Heart right ventricle (tissue), 16 donors: ENCODE data around the gene IRS2. TPM values are rescaled to one million over a fixed set of nuclear protein-coding genes. Genes with fewer than 3 reads are reported as not detected.

Experiments
- ATAC-seq, 8 donors: fragments of 200-7000 bp; cut with Tn5 transposase; one replicate each; pipeline ENCODE4 v1.9.1; 2020; ENCODE audit warnings: mild to moderate bottlenecking in 8 of 8, moderate library complexity in 8 of 8, moderate number of reproducible peaks in 1 of 8
- DNase-seq, 2 donors: peaks; one replicate each; pipeline ENCODE4 v3.0.0-alpha.2; 2020
- H3K27ac ChIP-seq, 10 donors: fragments of 200-600 bp; sonication (generic) in 2 of 10; one replicate each; pipeline versions ENCODE4 v1.5.0 to v1.8.0; 2020 to 2022; ENCODE audit warnings: mild to moderate bottlenecking in 3 of 10
- H3K27me3 ChIP-seq, 7 donors: fragments of 200-600 bp; one replicate each; pipeline ENCODE4 v1.8.0; 2021 to 2022; ENCODE audit warnings: mild to moderate bottlenecking in 2 of 7
- H3K36me3 ChIP-seq, 9 donors: fragments of 200-600 bp; sonication (generic) in 1 of 9; one replicate each; pipeline versions ENCODE4 v1.5.0 to v1.8.0; 2020 to 2022; ENCODE audit warnings: mild to moderate bottlenecking in 2 of 9
- H3K4me1 ChIP-seq, 9 donors: fragments of 200-600 bp; sonication (generic) in 1 of 9; one replicate each; pipeline versions ENCODE4 v1.5.0 to v1.8.0; 2020 to 2022; ENCODE audit warnings: mild to moderate bottlenecking in 4 of 9
- H3K4me3 ChIP-seq, 10 donors: fragments of 200-600 bp; sonication (generic) in 2 of 10; one replicate each; pipeline versions ENCODE4 v1.5.0 to v1.8.0; 2020 to 2022; ENCODE audit warnings: mild to moderate bottlenecking in 7 of 10, moderate library complexity in 2 of 10
- H3K9me3 ChIP-seq, 11 donors: fragments of 200-600 bp in 10 of 11; sonication (generic) in 2 of 11; one replicate each; pipeline versions ENCODE4 v1.5.0 to v1.8.0; 2013 to 2022; ENCODE audit warnings: mild to moderate bottlenecking in 2 of 11, control low read depth in 1 of 11, moderate library complexity in 1 of 11
- WGBS, 2 donors: extraction: QIAGEN DNeasy Blood & Tissue Kit; methylation state at CpG; one replicate each; pipeline ENCODE4 v1.1.7; 2013; ENCODE audit warnings: inconsistent platforms in 1 of 2; 5-methylcytosine and 5-hydroxymethylcytosine counted together
- intact Hi-C, 10 donors: fragments of 100-400 bp; cut with DNase I; formaldehyde crosslinking; loops; one replicate each; pipeline versions ENCODE4 v1.11.1 to v1.14.2; 2022
- polyA plus RNA-seq, 2 donors: library from polyadenylated mRNA; stranded (reverse); fragments of 200-250 nt; gene quantifications; one replicate each; pipeline ENCODE4 v1.2.3, GENCODE V29; 2013
- total RNA-seq, 10 donors: library from RNA; stranded (reverse); fragmentation: NEBNext Ultra II Directional in 3 of 10; extraction: Animal tissue kit (Norgen Biotek cat#: 25700) in 3 of 10; gene quantifications; one replicate each; pipeline versions ENCODE4 v1.2.1 to v1.2.4, GENCODE V29; 2021 to 2023
- TF ChIP-seq, protein P1 (sequence below), 9 donors: fragments of 200-600 bp; sonication (generic) in 2 of 9; IDR thresholded peaks; one replicate each; pipeline versions ENCODE4 v1.5.0 to v1.8.0; 2021 to 2022; ENCODE audit warnings: antibody characterized with exemption in 9 of 9, mild to moderate bottlenecking in 5 of 9, moderate library complexity in 1 of 9
- donor health status: Arrhythmogenic right ventricular cardiomyopathy.
- donor health status: ischemic (EF 13 %, LVEDD 7.1; RV severe dilation, severe dysfunction).
- donor health status: healthy with polysubstance abuse.
- donor health status: DM: no; HTN: yes; CAD: no.
- donor health status: DM: no; HTN: no; CAD: no.
- donor health status: ischemic (EF 25% LVEDD 6.9; RV normal size, moderate dysfunction).
- donor health status: ischemic (EF 25% LVEDD 5.7; RV mildly dilated, moderate dysfunction).
- donor health status: healthy.
- donor health status: DM: yes; HTN: yes; CAD: no.
- donor health status: Ischemic cardiomyopathy.
- donor health status: ischemic (EF 35%, LVEDD 5.7; RV mildly dilated, moderate dysfunction).
- donor health status: nonischemic (EF 11% LVEDD 7.7; RV severe dilation, severe dysfunction).
- donor health status: DM: yes; HTN: yes; CAD: no.
- donor health status: PGD.
- donor health status: ischemic (EF 29% LVEDD 5.4; RV normal size, mild dysfunction).
- donor health status: nonischemic (EF 23%, LVEDD 6.1; RV moderate dilation, normal function).

The IRS2 gene
- total and polyA plus RNA-seq, 12 donors, result 4.2 to 49.3 (median 13.7) TPM

DNA sequence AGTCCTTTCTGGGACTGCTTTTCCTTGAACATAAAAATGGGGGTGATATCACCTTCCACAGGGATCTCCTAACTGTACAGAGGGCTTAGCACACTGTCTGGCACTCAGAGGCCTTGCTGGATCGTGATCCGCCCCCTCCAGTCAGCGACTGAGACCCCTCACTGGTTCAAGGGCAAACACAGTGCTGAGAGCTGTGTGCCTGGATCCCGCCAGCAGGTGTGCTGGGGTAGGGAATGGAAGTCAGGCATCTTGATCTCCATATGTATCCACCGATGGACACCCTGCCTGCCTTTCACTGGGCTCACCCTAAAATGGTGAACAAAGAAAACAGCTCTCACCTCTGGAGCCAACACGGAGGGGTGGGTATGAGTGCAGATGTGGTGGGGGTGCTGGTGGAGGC is 64.3 kb downstream of the IRS2 start:
- TF ChIP-seq, protein P1, sequence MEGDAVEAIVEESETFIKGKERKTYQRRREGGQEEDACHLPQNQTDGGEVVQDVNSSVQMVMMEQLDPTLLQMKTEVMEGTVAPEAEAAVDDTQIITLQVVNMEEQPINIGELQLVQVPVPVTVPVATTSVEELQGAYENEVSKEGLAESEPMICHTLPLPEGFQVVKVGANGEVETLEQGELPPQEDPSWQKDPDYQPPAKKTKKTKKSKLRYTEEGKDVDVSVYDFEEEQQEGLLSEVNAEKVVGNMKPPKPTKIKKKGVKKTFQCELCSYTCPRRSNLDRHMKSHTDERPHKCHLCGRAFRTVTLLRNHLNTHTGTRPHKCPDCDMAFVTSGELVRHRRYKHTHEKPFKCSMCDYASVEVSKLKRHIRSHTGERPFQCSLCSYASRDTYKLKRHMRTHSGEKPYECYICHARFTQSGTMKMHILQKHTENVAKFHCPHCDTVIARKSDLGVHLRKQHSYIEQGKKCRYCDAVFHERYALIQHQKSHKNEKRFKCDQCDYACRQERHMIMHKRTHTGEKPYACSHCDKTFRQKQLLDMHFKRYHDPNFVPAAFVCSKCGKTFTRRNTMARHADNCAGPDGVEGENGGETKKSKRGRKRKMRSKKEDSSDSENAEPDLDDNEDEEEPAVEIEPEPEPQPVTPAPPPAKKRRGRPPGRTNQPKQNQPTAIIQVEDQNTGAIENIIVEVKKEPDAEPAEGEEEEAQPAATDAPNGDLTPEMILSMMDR (IDR thresholded peaks at IDR 0.05), result no peak
- peaks cover 0 to 18% (median 5%) of the 10 kb centered on the region in 7 donors for H3K27me3 ChIP-seq
- ATAC-seq (no peak), DNase-seq (no peak)
- no peaks in the 10 kb centered on the region for H3K36me3 ChIP-seq
- no peaks in the 10 kb centered on the region for H3K4me1 ChIP-seq
- no peak overlapping the region for H3K27ac ChIP-seq
- no peak overlapping the region for H3K4me3 ChIP-seq
- WGBS, 2 donors, result 79 to 81% methylated on average over 6 of the region's 6 CpGs
- intact Hi-C loops, result no loop called here
- H3K9me3 ChIP-seq, result no peaks in the 10 kb centered on the region

DNA sequence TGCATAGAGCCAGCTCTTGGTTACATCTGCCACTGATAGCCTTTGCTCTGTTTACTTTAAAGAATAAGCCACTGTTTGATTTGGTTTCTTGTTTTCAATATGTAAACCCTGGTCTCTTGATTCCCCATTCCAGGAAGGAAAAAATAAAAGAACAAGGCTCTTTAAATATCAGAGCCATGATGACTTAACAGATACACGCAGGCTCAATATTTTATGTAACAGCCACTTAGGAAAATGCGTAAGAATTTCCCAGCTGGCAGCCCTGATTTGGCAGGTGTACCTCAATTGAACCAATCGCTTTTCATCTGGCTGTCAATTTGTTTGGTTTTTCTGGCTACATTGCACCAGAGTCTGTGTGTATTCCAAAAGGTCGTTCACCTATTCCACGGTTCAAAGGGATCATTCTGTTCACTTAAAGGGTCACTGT is 65.6 kb downstream of the IRS2 start:
- H3K4me3 ChIP-seq, result no peak overlapping the region
- peaks cover 0 to 5% (median 0%) of the 10 kb centered on the region in 9 donors for H3K4me1 ChIP-seq
- no peak overlapping the region for H3K27ac ChIP-seq
- DNase-seq (no peak), ATAC-seq (no peak)
- TF ChIP-seq, protein P1 (IDR thresholded peaks at IDR 0.05), result no peak
- intact Hi-C loops, result no loop called here
- no peaks in the 10 kb centered on the region for H3K36me3 ChIP-seq
- no peaks in the 10 kb centered on the region for H3K9me3 ChIP-seq
- 86 to 87% methylated on average over 5 of the region's 5 CpGs for WGBS, 2 donors
- H3K27me3 ChIP-seq, result peaks cover 0 to 17% (median 8%) of the 10 kb centered on the region in 7 donors

DNA sequence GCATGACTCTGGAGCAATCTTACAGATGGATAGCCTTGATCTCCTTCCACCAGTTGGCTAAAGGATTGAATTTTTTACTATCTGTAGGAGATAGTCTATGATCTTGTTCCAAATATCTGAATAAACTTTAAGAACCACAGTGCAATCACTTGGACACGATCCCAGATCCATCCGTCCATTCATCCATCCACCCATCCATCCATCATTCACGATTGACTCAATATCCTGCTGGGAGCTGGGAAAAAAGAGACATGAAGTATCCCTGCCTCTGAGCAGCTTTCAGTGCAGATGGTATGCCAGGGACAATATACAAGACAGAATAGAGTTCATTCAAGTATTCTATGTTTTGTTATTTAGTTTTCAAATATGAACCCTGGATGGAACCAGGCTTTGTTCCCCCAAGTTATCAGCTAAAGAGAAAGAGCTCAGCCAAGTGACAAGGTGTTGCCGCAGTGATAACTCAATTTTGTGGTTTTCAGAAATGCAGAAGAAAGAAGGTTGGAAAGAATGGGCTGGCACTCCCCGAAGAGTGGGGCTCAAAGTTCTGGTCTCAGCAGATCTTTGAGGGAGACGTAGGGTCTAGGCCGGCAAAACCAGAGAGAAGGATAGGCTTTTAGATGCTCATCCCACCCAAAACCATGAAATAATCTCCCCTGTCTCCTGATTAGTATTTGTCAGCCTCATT is 66.3 kb downstream of the IRS2 start:
- ATAC-seq (no peak), DNase-seq (no peak)
- H3K36me3 ChIP-seq, result no peaks in the 10 kb centered on the region
- WGBS, 2 donors, result 78 to 83% methylated on average over 7 of the region's 7 CpGs
- H3K4me1 ChIP-seq, result peaks cover 0 to 7% (median 0%) of the 10 kb centered on the region in 9 donors
- no peaks in the 10 kb centered on the region for H3K9me3 ChIP-seq
- intact Hi-C loops, result no loop called here
- H3K4me3 ChIP-seq, result no peak overlapping the region
- TF ChIP-seq, protein P1 (IDR thresholded peaks at IDR 0.05), result no peak
- H3K27me3 ChIP-seq, result peaks cover 0 to 14% (median 8%) of the 10 kb centered on the region in 7 donors
- no peak overlapping the region for H3K27ac ChIP-seq

DNA sequence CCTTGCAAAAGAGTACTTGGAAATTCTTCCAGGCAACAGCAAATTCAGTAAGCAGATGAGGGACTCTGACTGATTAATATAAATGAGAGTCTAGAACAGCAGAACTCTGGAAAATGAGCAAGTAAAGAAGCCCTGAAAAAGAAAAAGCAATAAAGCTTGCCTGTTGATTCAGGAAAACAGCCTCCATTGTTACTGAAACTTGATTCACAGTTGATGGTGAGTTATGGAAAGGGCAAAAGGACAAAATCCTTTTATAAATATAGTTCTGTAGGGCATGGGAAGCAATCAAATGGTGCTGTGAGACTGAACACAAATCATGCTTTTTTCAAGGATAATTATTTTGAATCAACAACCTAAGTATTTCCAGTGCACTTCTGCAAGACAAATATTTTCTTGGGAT is 67.7 kb downstream of the IRS2 start:
- H3K9me3 ChIP-seq, result no peaks in the 10 kb centered on the region
- intact Hi-C loops, result no loop called here
- H3K27ac ChIP-seq, result no peak overlapping the region
- peaks cover 0 to 21% (median 8%) of the 10 kb centered on the region in 7 donors for H3K27me3 ChIP-seq
- H3K36me3 ChIP-seq, result no peaks in the 10 kb centered on the region
- ATAC-seq (no peak), DNase-seq (no peak)
- peaks cover 0 to 7% (median 0%) of the 10 kb centered on the region in 9 donors for H3K4me1 ChIP-seq
- TF ChIP-seq, protein P1 (IDR thresholded peaks at IDR 0.05), result no peak
- H3K4me3 ChIP-seq, result no peak overlapping the region
